ENCODE data around the gene SCN8A.

SCN8A gene

DNA sequence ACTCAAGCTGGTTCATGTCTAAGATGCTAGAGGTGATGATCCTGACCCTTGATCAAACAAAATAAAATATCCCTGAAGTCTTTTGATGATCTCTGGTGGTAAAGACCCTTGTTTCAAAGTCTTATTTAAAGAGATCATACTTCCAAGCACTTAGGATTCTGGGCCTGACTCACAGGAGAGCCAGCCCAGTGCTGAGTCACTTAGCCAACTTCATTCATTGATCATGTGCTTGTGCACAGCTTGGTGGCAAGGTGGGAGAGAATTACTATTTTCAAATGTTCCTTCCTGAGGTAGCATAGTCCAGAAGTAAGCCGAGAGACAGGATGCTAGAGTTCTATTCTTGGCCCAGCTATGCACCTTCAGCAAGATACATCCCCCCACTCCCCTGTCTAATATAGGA, 40.6 kb downstream of the SCN8A start:
- no peak overlapping the region for H3K4me3 ChIP-seq (IDR thresholded peaks at IDR 0.05; ENCODE audit: insufficient read depth, low read depth, low read length)
- H4K20me1 ChIP-seq (ENCODE audit: insufficient read depth), result no peaks in the 10 kb centered on the region
- H3K4me1 ChIP-seq (ENCODE audit: low read depth, poor library complexity, severe bottlenecking), result no peaks in the 10 kb centered on the region
- H3K36me3 ChIP-seq (ENCODE audit: insufficient read depth), result no peaks in the 10 kb centered on the region
- no peak overlapping the region for H3K9ac ChIP-seq
- H2AFZ ChIP-seq (ENCODE audit: low read depth), result no peak overlapping the region
- no peaks in the 10 kb centered on the region for H3K79me2 ChIP-seq (ENCODE audit: insufficient read depth, low read depth)
- TF ChIP-seq, protein P1, sequence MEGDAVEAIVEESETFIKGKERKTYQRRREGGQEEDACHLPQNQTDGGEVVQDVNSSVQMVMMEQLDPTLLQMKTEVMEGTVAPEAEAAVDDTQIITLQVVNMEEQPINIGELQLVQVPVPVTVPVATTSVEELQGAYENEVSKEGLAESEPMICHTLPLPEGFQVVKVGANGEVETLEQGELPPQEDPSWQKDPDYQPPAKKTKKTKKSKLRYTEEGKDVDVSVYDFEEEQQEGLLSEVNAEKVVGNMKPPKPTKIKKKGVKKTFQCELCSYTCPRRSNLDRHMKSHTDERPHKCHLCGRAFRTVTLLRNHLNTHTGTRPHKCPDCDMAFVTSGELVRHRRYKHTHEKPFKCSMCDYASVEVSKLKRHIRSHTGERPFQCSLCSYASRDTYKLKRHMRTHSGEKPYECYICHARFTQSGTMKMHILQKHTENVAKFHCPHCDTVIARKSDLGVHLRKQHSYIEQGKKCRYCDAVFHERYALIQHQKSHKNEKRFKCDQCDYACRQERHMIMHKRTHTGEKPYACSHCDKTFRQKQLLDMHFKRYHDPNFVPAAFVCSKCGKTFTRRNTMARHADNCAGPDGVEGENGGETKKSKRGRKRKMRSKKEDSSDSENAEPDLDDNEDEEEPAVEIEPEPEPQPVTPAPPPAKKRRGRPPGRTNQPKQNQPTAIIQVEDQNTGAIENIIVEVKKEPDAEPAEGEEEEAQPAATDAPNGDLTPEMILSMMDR (conservative IDR thresholded peaks at IDR 0.05; ENCODE audit: low read depth, low read length), result no peak
- H3K27ac ChIP-seq, result no peak overlapping the region
- no peaks in the 10 kb centered on the region for H3K27me3 ChIP-seq (ENCODE audit: insufficient read depth, low read depth)
- H3K4me2 ChIP-seq, result no peak overlapping the region

DNA sequence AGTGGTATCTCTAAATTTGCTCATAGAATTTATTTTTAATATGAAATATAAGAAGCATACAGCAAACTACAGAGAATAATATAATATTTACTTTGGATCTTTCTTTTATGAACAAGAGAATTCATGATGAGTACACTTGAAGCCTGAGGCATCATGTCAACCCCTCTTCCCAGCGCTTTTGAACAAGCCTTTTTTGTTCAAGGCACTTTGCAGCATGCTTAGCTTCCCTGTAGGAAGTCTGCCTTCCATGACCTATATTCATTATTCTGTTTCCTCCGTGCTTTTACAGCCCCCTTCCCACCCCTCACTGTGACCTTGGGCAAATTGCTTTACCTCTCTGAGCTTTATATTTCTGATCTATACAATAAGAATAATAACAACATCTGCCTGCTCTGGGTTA, 41.6 kb downstream of the SCN8A start:
- no peak overlapping the region for H3K27ac ChIP-seq
- H3K4me2 ChIP-seq, result no peak overlapping the region
- no peak overlapping the region for H3K4me3 ChIP-seq (IDR thresholded peaks at IDR 0.05; ENCODE audit: insufficient read depth, low read depth, low read length)
- H3K79me2 ChIP-seq (ENCODE audit: insufficient read depth, low read depth), result no peaks in the 10 kb centered on the region
- H2AFZ ChIP-seq (ENCODE audit: low read depth), result no peak overlapping the region
- no peak overlapping the region for H3K9ac ChIP-seq
- no peaks in the 10 kb centered on the region for H3K36me3 ChIP-seq (ENCODE audit: insufficient read depth)
- no peaks in the 10 kb centered on the region for H4K20me1 ChIP-seq (ENCODE audit: insufficient read depth)
- H3K4me1 ChIP-seq (ENCODE audit: low read depth, poor library complexity, severe bottlenecking), result no peaks in the 10 kb centered on the region
- no peaks in the 10 kb centered on the region for H3K27me3 ChIP-seq (ENCODE audit: insufficient read depth, low read depth)
- TF ChIP-seq, protein P1 (conservative IDR thresholded peaks at IDR 0.05; ENCODE audit: low read depth, low read length), result no peak

DNA sequence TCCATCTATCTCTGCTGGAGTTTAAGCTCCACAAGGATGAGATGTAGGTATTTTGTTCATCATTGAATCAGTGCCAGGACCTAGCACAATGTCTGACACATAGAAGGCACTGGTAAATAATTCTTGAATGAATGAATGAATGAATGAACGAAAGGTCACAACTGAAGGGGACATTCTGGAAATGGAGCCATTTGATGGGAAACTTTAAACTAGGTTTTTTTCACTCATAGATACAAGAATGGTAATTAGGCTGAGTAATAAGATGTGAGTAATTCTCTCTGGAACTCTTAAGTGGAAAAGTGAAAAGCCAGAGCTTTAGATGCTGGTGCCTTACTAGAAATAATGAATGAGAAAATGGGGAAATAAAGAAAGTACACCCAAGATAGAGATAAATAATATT, 44.3 kb downstream of the SCN8A start:
- Histone ChIP-seq H3K27me3 (ENCODE audit: insufficient read depth, low read depth) (no peaks in the 10 kb centered on the region), H3K36me3 (ENCODE audit: insufficient read depth) (no peaks in the 10 kb centered on the region), H3K27ac (no peak overlapping the region), H3K4me2 (no peak overlapping the region), H2AFZ (ENCODE audit: low read depth) (no peak overlapping the region), H3K4me1 (ENCODE audit: low read depth, poor library complexity, severe bottlenecking) (no peaks in the 10 kb centered on the region), H3K9ac (no peak overlapping the region), H4K20me1 (ENCODE audit: insufficient read depth) (no peaks in the 10 kb centered on the region), H3K79me2 (ENCODE audit: insufficient read depth, low read depth) (no peaks in the 10 kb centered on the region), H3K4me3 (IDR thresholded peaks at IDR 0.05; ENCODE audit: insufficient read depth, low read depth, low read length) (no peak overlapping the region)
- TF ChIP-seq, protein P1 (conservative IDR thresholded peaks at IDR 0.05; ENCODE audit: low read depth, low read length), result no peak

DNA sequence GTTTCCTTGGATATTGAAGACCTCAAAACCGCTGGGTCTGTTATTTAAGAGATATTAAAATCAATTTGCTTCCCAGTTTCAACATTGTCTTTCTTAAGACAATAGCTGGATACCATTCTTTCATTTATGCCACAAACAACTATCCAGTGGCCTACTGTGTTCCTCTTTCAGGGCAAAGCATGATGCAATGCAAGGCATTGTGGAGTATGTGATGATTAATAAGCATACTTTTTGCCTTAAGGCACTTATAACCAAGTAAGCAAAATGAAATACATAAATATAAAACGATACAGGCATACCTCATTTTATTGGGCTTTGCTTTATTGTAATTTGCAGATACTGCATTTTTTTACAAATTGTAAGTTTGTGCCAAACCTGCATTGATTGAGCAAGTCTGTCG, 45.5 kb downstream of the SCN8A start:
- Histone ChIP-seq H2AFZ (ENCODE audit: low read depth) (no peak overlapping the region), H3K4me3 (IDR thresholded peaks at IDR 0.05; ENCODE audit: insufficient read depth, low read depth, low read length) (no peak overlapping the region), H4K20me1 (ENCODE audit: insufficient read depth) (no peaks in the 10 kb centered on the region), H3K4me1 (ENCODE audit: low read depth, poor library complexity, severe bottlenecking) (no peaks in the 10 kb centered on the region), H3K27me3 (ENCODE audit: insufficient read depth, low read depth) (no peaks in the 10 kb centered on the region), H3K9ac (no peak overlapping the region), H3K27ac (no peak overlapping the region), H3K79me2 (ENCODE audit: insufficient read depth, low read depth) (no peaks in the 10 kb centered on the region), H3K4me2 (no peak overlapping the region), H3K36me3 (ENCODE audit: insufficient read depth) (no peaks in the 10 kb centered on the region)
- TF ChIP-seq, protein P1 (conservative IDR thresholded peaks at IDR 0.05; ENCODE audit: low read depth, low read length), result no peak

DNA sequence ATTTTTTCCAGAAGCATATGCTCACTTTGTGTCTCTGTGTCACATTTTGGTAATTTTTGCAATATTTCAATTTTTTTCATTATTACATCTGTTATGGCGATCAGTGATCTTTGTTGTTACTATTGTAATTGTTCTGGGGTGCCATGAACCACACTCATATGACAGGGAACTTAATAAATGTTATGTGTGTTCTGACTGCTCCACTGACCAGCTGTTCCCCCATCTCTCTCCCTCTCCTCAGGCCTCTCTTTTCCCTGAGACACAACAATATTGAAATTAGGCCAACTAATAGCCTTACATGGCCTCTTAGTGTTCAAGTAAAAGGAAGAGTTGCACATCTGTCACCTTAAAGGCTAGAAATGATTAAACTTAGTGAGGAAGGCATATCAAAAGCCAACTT, 46.0 kb downstream of the SCN8A start:
- H4K20me1 ChIP-seq (ENCODE audit: insufficient read depth), result no peaks in the 10 kb centered on the region
- H3K36me3 ChIP-seq (ENCODE audit: insufficient read depth), result no peaks in the 10 kb centered on the region
- H3K27me3 ChIP-seq (ENCODE audit: insufficient read depth, low read depth), result no peaks in the 10 kb centered on the region
- H3K4me1 ChIP-seq (ENCODE audit: low read depth, poor library complexity, severe bottlenecking), result no peaks in the 10 kb centered on the region
- H3K4me3 ChIP-seq (IDR thresholded peaks at IDR 0.05; ENCODE audit: insufficient read depth, low read depth, low read length), result no peak overlapping the region
- no peak overlapping the region for H3K27ac ChIP-seq
- no peak overlapping the region for H3K4me2 ChIP-seq
- no peaks in the 10 kb centered on the region for H3K79me2 ChIP-seq (ENCODE audit: insufficient read depth, low read depth)
- H2AFZ ChIP-seq (ENCODE audit: low read depth), result no peak overlapping the region
- H3K9ac ChIP-seq, result no peak overlapping the region
- TF ChIP-seq, protein P1 (conservative IDR thresholded peaks at IDR 0.05; ENCODE audit: low read depth, low read length), result no peak
